Measurements from ENCODE around the gene NME7.
"Not testable (repeated sequence)": the region's sequence is repeated elsewhere in the genome, so short reads cannot be mapped to it uniquely, and the experiment has no call there.

NME7 gene

GRCh38 chr1:169340882-169341281 lies 26.7 kb downstream of the NME7 start:
- no peak for DNase-seq

- no peak for DNase-seq
These were observed 27.8 kb downstream of the NME7 start for GRCh38 chr1:169339773-169340172.

- no peak for DNase-seq
These were observed 29.0 kb downstream of the NME7 start for GRCh38 chr1:169338617-169339016.

GRCh38 chr1:169336947-169337715 lies 30.5 kb downstream of the NME7 start:
- not testable (repeated sequence) for DNase-seq

GRCh38 chr1:169334727-169335126 lies 32.9 kb downstream of the NME7 start:
- not testable (repeated sequence) for DNase-seq

GRCh38 chr1:169330927-169331326 lies 36.7 kb downstream of the NME7 start:
- no peak for DNase-seq

- DNase-seq, result no peak
These were observed 38.2 kb downstream of the NME7 start for GRCh38 chr1:169329383-169329782.

GRCh38 chr1:169327875-169328274 lies 39.7 kb downstream of the NME7 start:
- DNase-seq, result no peak

GRCh38 chr1:169326956-169327268 lies 40.7 kb downstream of the NME7 start:
- DNase-seq, result no peak

GRCh38 chr1:169326261-169326955 lies 41.2 kb downstream of the NME7 start:
- DNase-seq, result no peak

GRCh38 chr1:169325117-169325516 lies 42.5 kb downstream of the NME7 start:
- DNase-seq, result no peak

- DNase-seq, result no peak
These were observed 45.5 kb downstream of the NME7 start for GRCh38 chr1:169322138-169322537.

GRCh38 chr1:169321539-169321938 lies 46.1 kb downstream of the NME7 start:
- DNase-seq, result no peak

- DNase-seq, result no peak
These were observed 48.9 kb downstream of the NME7 start for GRCh38 chr1:169318536-169319244.

GRCh38 chr1:169316556-169316955 lies 51.0 kb downstream of the NME7 start:
- no peak for DNase-seq

- peak in 1 of 2 experiments; percentile 2 for DNase-seq
These were observed 55.3 kb downstream of the NME7 start for GRCh38 chr1:169312084-169312954.

- no peak for DNase-seq
These were observed 58.1 kb downstream of the NME7 start for GRCh38 chr1:169309178-169310166.

GRCh38 chr1:169308313-169309039 lies 59.1 kb downstream of the NME7 start:
- DNase-seq, result no peak

- DNase-seq, result no peak
These were observed 60.4 kb downstream of the NME7 start for GRCh38 chr1:169307176-169307575.

GRCh38 chr1:169305948-169306347 lies 61.6 kb downstream of the NME7 start:
- no peak for DNase-seq

GRCh38 chr1:169305356-169305755 lies 62.2 kb downstream of the NME7 start:
- DNase-seq, result no peak
